Upper lobe of right lung (tissue), 1 donor: ENCODE data around the gene APOF. TPM values are rescaled to one million over a fixed set of nuclear protein-coding genes. Genes with fewer than 3 reads are reported as not detected.
A peak's percentile ranks its signal among the peaks of the same experiment; 100 is the strongest.

Experiments
- ATAC-seq: fragments of 200-7000 bp; cut with Tn5 transposase; one replicate; pipeline ENCODE4 v1.9.1; 2020; ENCODE audit warnings: mild to moderate bottlenecking, moderate library complexity
- DNase-seq: peaks from one replicate; pipeline ENCODE4 v3.0.0-alpha.2; 2020
- H3K27ac ChIP-seq: fragments of 200-600 bp; one replicate; pipeline ENCODE4 v1.8.0; 2022
- H3K27me3 ChIP-seq: fragments of 200-600 bp; one replicate; pipeline ENCODE4 v1.8.0; 2022; ENCODE audit warnings: mild to moderate bottlenecking
- H3K36me3 ChIP-seq: fragments of 200-600 bp; one replicate; pipeline ENCODE4 v1.8.0; 2022
- H3K4me1 ChIP-seq: fragments of 200-600 bp; one replicate; pipeline ENCODE4 v1.8.0; 2022
- H3K4me3 ChIP-seq: fragments of 200-600 bp; one replicate; pipeline ENCODE4 v1.8.0; 2022; ENCODE audit warnings: mild to moderate bottlenecking
- H3K9me3 ChIP-seq: fragments of 200-600 bp; one replicate; pipeline ENCODE4 v1.8.0; 2022
- intact Hi-C: fragments of 100-400 bp; cut with DNase I; formaldehyde crosslinking; loops from one replicate; pipeline ENCODE4 v1.11.0; 2022
- total RNA-seq: library from RNA; stranded (reverse); fragmentation: NEBNext Ultra II Directional; extraction: Animal tissue kit (Norgen Biotek cat#: 25700); gene quantifications from one replicate; pipeline ENCODE4 v1.2.1, GENCODE V29; 2021
- TF ChIP-seq, protein P1 (sequence below): fragments of 200-600 bp; IDR thresholded peaks from one replicate; pipeline ENCODE4 v1.8.0; 2022; ENCODE audit warnings: antibody characterized with exemption
- donor health status: DM: no; HTN: yes; CAD: no; lungs with severe emphysema.

Gene APOF
- total RNA-seq, 1 donor from 2014 or later, result not detected

DNA sequence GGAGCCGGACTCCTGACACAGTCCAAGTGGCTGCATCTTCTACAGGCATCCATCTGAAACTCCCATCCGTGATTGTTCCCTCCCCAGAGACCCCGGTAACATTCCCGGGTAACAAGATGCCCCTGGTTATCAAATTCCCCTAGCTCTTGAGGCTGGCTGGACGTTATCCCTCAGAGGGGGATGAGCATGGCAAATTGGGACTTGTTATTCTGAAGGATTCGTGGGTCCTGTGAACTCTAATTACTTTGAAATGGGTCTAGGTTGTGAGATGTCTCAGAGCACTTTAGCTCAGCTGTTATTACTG lies 28.2 kb downstream of the APOF start:
- peak overlapping the region; percentile 97 for H3K27ac ChIP-seq
- no peaks in the 10 kb centered on the region for H3K36me3 ChIP-seq
- no peaks in the 10 kb centered on the region for H3K9me3 ChIP-seq
- intact Hi-C loops, result loop anchor here (10.0 kb wide), 1 partner anchor 130 kb away; the partner anchor contains the start of gene SPRYD4
- TF ChIP-seq, protein P1, sequence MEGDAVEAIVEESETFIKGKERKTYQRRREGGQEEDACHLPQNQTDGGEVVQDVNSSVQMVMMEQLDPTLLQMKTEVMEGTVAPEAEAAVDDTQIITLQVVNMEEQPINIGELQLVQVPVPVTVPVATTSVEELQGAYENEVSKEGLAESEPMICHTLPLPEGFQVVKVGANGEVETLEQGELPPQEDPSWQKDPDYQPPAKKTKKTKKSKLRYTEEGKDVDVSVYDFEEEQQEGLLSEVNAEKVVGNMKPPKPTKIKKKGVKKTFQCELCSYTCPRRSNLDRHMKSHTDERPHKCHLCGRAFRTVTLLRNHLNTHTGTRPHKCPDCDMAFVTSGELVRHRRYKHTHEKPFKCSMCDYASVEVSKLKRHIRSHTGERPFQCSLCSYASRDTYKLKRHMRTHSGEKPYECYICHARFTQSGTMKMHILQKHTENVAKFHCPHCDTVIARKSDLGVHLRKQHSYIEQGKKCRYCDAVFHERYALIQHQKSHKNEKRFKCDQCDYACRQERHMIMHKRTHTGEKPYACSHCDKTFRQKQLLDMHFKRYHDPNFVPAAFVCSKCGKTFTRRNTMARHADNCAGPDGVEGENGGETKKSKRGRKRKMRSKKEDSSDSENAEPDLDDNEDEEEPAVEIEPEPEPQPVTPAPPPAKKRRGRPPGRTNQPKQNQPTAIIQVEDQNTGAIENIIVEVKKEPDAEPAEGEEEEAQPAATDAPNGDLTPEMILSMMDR, result peak; percentile 4
- H3K27me3 ChIP-seq, result no peaks in the 10 kb centered on the region
- no peak for ATAC-seq
- no peak for DNase-seq
- peak overlapping the region; percentile 71 for H3K4me3 ChIP-seq
- H3K4me1 ChIP-seq, result peaks cover 12% of the 10 kb centered on the region

DNA sequence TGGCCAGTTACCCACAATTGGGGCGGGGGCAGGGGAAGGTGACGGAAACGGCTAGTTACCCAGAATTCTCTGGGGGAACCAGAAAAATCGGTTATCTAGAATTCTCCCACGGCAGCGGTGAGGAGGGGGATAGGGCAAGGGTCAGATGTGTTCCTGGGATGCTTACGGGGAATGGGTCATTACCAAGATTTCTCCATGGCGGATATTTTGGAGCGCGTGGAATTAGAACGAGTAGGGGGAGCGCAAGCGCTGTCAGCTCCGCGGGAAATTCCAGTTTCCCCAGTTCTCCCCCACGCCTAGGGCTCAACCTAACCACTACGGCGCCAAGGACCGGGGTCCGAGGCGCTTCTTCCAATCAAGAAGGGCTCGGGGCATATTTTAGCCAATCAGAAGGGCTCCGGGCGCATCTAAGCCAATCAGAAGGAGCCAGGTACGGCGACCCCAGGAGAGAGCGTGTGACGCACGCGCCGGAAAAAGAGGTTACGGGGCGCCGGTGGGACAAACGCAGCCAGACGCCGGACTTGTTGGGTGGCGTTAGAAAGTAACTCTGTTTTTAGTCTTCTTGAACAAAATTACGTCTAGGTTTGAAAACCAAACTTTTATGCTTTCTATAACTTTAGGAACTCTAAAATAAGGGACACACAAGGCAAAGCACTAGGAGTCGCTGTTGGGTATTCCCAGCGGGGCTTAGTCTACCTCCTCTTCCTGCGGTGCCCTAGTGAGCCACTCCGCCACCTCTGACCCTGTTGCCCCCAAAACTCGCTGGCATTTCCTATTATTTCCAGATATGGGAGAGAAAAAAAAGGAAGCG lies 28.8 kb downstream of the APOF start, which contains the start of gene PAN2:
PAN2 (minus strand) TSS at position 322 of the 811 bp plus-strand sequence. CDS start 906 bp downstream, outside the sequence.
- TF ChIP-seq, protein P1, result peak; percentile 56
- intact Hi-C loops, result loop anchor here (10.0 kb wide), 1 partner anchor 131 kb away; the partner anchor contains the start of gene SPRYD4
- ATAC-seq, result peak; percentile 99
- Histone ChIP-seq H3K4me3 (peak within 1 kb of the TSS; percentile 71), H3K27ac (peak within 1 kb of the TSS; percentile 97), H3K36me3 (no peaks in the 10 kb centered on the region), H3K4me1 (peaks cover 12% of the 10 kb centered on the region), H3K27me3 (no peaks in the 10 kb centered on the region), H3K9me3 (no peaks in the 10 kb centered on the region)
- DNase-seq, result peak; percentile 96

DNA sequence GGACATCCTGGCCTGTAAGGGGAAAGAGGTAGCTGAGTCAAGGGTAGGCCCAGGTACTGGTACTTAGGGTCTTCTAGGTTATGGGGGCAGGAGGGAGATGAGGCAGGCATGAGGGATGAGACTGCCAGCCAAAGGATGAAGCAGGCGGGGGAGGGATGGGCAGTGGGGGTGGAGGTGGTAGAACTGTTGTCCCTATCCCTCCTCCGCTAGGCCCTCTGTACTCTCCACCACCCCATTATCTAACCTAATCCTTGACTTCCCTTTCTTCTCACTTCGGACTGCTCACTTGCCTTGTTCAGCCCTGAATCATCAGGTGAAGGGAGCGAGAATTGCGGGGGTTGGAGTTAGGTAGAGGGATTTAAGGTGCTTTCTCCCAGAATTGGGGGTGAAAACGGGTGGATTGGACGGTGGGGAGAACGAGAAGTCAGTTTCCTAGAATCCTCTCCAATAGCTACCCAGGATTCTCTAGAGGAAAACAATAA lies 29.4 kb downstream of the APOF start:
- Histone ChIP-seq H3K27ac (peak overlapping the region; percentile 97), H3K9me3 (no peaks in the 10 kb centered on the region), H3K27me3 (no peaks in the 10 kb centered on the region), H3K4me1 (peaks cover 12% of the 10 kb centered on the region), H3K4me3 (peak overlapping the region; percentile 71), H3K36me3 (peaks cover 2% of the 10 kb centered on the region)
- DNase-seq (no peak), ATAC-seq (peak; percentile 1)
- intact Hi-C loops, result loop anchor here (10.0 kb wide), 1 partner anchor 132 kb away; the partner anchor contains the start of gene SPRYD4
- TF ChIP-seq, protein P1, result no peak

GRCh38 chr12:56332512-56333196 lies 30.0 kb downstream of the APOF start:
- H3K9me3 ChIP-seq, result no peaks in the 10 kb centered on the region
- H3K27me3 ChIP-seq, result no peaks in the 10 kb centered on the region
- no peak for DNase-seq
- TF ChIP-seq, protein P1, result no peak
- peak overlapping the region; percentile 97 for H3K27ac ChIP-seq
- peak overlapping the region; percentile 71 for H3K4me3 ChIP-seq
- peaks cover 8% of the 10 kb centered on the region for H3K36me3 ChIP-seq
- ATAC-seq, result no peak
- intact Hi-C loops, result loop anchor here (10.0 kb wide), 1 partner anchor 132 kb away; the partner anchor contains the start of gene SPRYD4
- peaks cover 12% of the 10 kb centered on the region for H3K4me1 ChIP-seq

GRCh38 chr12:56330936-56331490 lies 31.6 kb downstream of the APOF start:
- DNase-seq, result no peak
- Histone ChIP-seq H3K4me1 (peaks cover 12% of the 10 kb centered on the region), H3K27me3 (no peaks in the 10 kb centered on the region), H3K36me3 (peaks cover 24% of the 10 kb centered on the region), H3K9me3 (no peaks in the 10 kb centered on the region), H3K27ac (no peak overlapping the region), H3K4me3 (no peak overlapping the region)
- no peak for ATAC-seq
- TF ChIP-seq, protein P1, result no peak
- intact Hi-C loops, result loop anchor here (10.0 kb wide), 1 partner anchor 134 kb away; the partner anchor contains the start of gene SPRYD4
